Pancreas (tissue), 10 donors: ENCODE measurements around the gene NLRP1. TPM values are rescaled to one million over a fixed set of nuclear protein-coding genes. Genes with fewer than 3 reads are reported as not detected.

ENCODE experiments used
- ATAC-seq, 4 donors: fragments of 200-7000 bp; cut with Tn5 transposase; one replicate each; pipeline versions ENCODE4 v1.8.0 to v1.9.1; 2020; ENCODE audit warnings: mild to moderate bottlenecking in 4 of 4, moderate library complexity in 4 of 4
- DNase-seq, 6 donors: peaks; one replicate each; pipeline ENCODE4 v3.0.0-alpha.2; 2020
- FAIRE-seq: peaks from 2 replicates; lab custom pipeline; 2012; peaks lifted over from hg19 to GRCh38; lab: Jason Lieb, UNC
- H3K27ac ChIP-seq, 4 donors: fragments of 200-600 bp; sonication (generic); 1 replicate in 3 of 4; 2 replicates in 1 of 4; pipeline versions ENCODE4 v1.5.0 to v1.8.0; 2020
- H3K27me3 ChIP-seq, 4 donors: fragments of 200-600 bp; one replicate each; pipeline ENCODE4 v1.8.0; 2021
- H3K36me3 ChIP-seq, 3 donors: fragments of 200-600 bp; sonication (generic) in 1 of 3; one replicate each; pipeline versions ENCODE4 v1.5.0 to v1.8.0; 2020 to 2021
- H3K4me1 ChIP-seq, 3 donors: fragments of 200-600 bp; one replicate each; pipeline ENCODE4 v1.8.0; 2021
- H3K4me3 ChIP-seq, 4 donors: fragments of 200-600 bp; sonication (generic) in 2 of 4; one replicate each; pipeline versions ENCODE4 v1.5.0 to v1.8.0; 2020 to 2021
- H3K9me3 ChIP-seq, 4 donors: fragments of 200-600 bp; one replicate each; pipeline ENCODE4 v1.8.0; 2021
- WGBS, 2 donors: extraction: QIAGEN DNeasy Blood & Tissue Kit; methylation state at CpG; one replicate each; pipeline ENCODE4 v1.1.7; 2013; 5-methylcytosine and 5-hydroxymethylcytosine counted together
- intact Hi-C, 3 donors: fragments of 100-400 bp; cut with DNase I; formaldehyde crosslinking; loops; one replicate each; pipeline versions ENCODE4 v1.11.1 to v1.14.2; 2022
- polyA plus RNA-seq, 2 donors: library from polyadenylated mRNA; stranded (reverse); fragments of 200-250 nt; gene quantifications; one replicate each; pipeline ENCODE4 v1.2.3, GENCODE V29; 2013
- total RNA-seq, 6 donors: library from RNA; stranded (reverse); fragmentation: NEBNext Ultra II Directional in 4 of 6; extraction: Animal tissue kit (Norgen Biotek cat#: 25700) in 4 of 6; gene quantifications; one replicate each; pipeline versions ENCODE4 v1.2.1 to v1.2.4, GENCODE V29; 2021 to 2023
- TF ChIP-seq, protein P1 (sequence below), 4 donors: fragments of 200-600 bp; sonication (generic) in 3 of 4; IDR thresholded peaks; one replicate each; pipeline versions ENCODE4 v1.5.0 to v1.8.0; 2021; ENCODE audit warnings: antibody characterized with exemption in 4 of 4
- donor health status: healthy with polysubstance abuse.
- donor health status: DM: no; HTN: no; CAD: no; lungs with moderate emphysema.
- donor health status: DM: no; HTN: no; CAD: no.
- donor health status: control.
- donor health status: control.
- donor health status: Bipolar disorder and iron deficiency.
- donor health status: DM: yes; HTN: yes; CAD: no.
- donor health status: DM: no; HTN: no; CAD: no.
- donor health status: DM: no; HTN: no; CAD: no.
- donor health status: DM: yes; HTN: yes; CAD: no.

Gene NLRP1
- total and polyA plus RNA-seq, 8 donors: 2.0 to 83.2 (median 11.1) TPM

DNA sequence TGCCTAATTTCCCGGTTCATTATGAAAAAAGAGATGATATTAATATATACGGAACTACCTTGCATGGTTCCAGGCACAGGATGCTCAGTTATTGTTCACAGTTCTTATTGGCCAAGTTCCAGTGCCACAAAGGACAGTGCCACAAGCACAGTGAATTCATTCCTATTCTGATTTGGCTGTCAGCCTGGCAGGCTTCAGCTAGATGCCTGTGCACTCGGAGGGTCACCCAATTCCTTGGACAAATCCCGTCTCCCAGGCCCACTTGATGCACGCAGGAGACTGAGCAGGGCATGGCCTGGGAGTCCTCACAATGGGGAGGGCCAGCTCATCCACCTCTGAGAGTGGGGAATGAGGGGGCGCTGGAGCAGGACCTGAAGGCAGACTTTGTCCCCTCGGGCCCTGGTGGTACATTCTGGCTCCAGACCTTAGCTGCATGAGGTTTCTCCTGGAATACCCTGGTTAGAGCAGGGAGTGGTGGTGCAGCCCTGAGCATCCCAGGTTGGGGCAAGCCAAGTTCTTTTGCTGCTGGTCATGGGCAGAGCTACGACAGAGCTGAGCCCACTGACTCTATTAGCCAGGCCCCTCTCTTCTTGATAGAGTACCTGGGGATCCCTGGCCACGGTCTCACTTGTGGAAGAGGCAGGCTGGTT lies 56.6 kb downstream of the NLRP1 start:
- no peak for FAIRE-seq
- no peak overlapping the region for H3K4me3 ChIP-seq
- intact Hi-C loops: no loop called here
- peak in 1 of 6 donors; percentile 31 for DNase-seq
- no peaks in the 10 kb centered on the region for H3K4me1 ChIP-seq
- TF ChIP-seq, protein P1, sequence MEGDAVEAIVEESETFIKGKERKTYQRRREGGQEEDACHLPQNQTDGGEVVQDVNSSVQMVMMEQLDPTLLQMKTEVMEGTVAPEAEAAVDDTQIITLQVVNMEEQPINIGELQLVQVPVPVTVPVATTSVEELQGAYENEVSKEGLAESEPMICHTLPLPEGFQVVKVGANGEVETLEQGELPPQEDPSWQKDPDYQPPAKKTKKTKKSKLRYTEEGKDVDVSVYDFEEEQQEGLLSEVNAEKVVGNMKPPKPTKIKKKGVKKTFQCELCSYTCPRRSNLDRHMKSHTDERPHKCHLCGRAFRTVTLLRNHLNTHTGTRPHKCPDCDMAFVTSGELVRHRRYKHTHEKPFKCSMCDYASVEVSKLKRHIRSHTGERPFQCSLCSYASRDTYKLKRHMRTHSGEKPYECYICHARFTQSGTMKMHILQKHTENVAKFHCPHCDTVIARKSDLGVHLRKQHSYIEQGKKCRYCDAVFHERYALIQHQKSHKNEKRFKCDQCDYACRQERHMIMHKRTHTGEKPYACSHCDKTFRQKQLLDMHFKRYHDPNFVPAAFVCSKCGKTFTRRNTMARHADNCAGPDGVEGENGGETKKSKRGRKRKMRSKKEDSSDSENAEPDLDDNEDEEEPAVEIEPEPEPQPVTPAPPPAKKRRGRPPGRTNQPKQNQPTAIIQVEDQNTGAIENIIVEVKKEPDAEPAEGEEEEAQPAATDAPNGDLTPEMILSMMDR (IDR thresholded peaks at IDR 0.05): no peak
- 64 to 73% methylated on average over 9 of the region's 9 CpGs for WGBS, 2 donors
- H3K9me3 ChIP-seq: no peaks in the 10 kb centered on the region
- ATAC-seq: no peak
- no peaks in the 10 kb centered on the region for H3K36me3 ChIP-seq
- no peak overlapping the region for H3K27ac ChIP-seq
- no peaks in the 10 kb centered on the region for H3K27me3 ChIP-seq

DNA sequence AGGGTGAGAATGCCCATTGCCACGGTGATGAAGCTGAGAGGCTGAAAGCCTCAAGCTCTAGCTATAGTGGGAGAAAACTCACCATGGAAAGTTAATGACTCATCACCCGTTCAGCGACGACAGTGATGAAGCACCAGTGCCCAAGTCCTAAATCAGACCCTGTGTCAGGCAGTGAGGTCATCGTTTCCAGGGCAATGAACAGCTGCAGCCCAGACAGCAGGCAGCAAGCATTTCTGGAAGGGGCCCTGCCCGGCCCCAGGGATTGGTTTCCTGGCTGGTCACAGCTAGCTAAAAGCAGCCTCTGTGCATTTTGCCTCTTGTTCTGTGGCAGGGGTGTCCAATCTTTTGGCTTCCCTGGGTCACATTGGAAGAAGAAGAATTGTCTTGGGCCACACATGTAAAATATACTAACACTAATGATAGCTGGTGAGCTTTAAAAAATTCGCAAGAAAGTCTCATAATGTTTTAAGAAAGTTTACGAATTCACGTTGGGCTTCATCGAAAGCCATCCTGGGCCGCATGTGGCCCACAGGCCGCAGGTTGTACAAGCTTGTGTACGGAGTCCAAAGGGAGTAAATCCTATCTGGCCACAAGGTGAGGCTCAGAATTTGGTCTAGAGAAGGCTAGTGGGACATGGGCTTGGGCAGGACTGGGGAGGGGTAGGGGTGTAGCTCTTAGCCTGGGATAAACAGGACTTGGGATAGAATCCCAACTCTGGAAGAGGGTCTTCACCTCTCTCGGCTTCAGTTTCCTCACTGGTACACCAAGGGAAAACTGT lies 57.3 kb downstream of the NLRP1 start:
- 56 to 57% methylated on average over 14 of the region's 14 CpGs for WGBS, 2 donors

DNA sequence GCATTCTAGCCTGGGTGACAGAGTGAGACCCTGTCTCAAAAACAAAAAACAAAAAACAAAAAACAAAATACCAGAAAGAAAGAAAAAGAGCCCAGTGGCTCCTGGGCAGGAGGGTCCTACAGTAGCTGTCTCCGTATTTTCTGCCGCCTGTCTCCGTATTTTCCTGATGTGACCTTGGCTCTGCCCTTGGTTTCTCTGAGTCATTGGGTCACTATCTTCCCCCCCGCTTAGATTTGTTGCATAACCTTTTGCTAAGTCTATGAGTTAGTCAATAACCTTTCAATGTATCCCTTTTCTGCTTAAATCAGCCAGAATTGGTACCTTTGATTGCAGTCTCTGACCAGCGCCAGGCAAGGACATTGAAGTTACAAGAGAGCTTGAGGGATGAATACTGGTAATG lies 61.1 kb downstream of the NLRP1 start:
- no peak for FAIRE-seq

More for the DNA sequence above, 57.3 kb downstream of the NLRP1 start:
- H3K36me3 ChIP-seq: no peaks in the 10 kb centered on the region
- H3K4me3 ChIP-seq: no peak overlapping the region
- no peaks in the 10 kb centered on the region for H3K4me1 ChIP-seq
- intact Hi-C loops: no loop called here
- ATAC-seq (peak in 3 of 4 donors; percentile 53 to 86 (median 68)), FAIRE-seq (no peak), DNase-seq (peak in 3 of 6 donors; percentile 7 to 52 (median 12))
- no peaks in the 10 kb centered on the region for H3K9me3 ChIP-seq
- TF ChIP-seq, protein P1 (IDR thresholded peaks at IDR 0.05): no peak
- no peaks in the 10 kb centered on the region for H3K27me3 ChIP-seq
- no peak overlapping the region for H3K27ac ChIP-seq

DNA sequence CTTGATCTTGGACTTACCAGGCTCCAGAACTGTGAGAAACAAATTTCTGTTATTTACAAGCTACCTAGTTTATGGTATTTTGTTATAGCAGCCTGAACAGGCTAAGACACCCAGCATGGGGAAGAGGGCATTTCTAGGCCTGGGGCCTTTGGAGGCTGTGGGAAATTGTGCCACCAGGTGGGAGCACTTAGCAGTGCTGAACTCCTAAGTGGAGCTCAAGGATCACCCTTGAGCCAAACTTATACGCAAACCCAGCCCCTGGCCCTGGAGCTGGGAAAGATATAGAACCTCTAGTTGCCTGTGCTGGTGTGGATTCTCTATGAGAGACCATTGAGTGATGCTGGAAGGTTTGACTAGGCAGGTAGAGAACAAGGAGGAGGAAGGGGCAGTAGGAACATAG lies 61.8 kb downstream of the NLRP1 start:
- no peak for FAIRE-seq
- H3K27ac ChIP-seq: no peak overlapping the region
- H3K4me3 ChIP-seq: no peak overlapping the region
- no peaks in the 10 kb centered on the region for H3K9me3 ChIP-seq
- no peaks in the 10 kb centered on the region for H3K36me3 ChIP-seq
- TF ChIP-seq, protein P1 (IDR thresholded peaks at IDR 0.05): no peak
- H3K27me3 ChIP-seq: no peaks in the 10 kb centered on the region
- no peak for DNase-seq
- ATAC-seq: no peak
- H3K4me1 ChIP-seq: no peaks in the 10 kb centered on the region
- intact Hi-C loops: no loop called here
- 88 to 95% methylated on average over 1 of the region's 1 CpG for WGBS, 2 donors

More for the DNA sequence above, 61.1 kb downstream of the NLRP1 start:
- H3K27me3 ChIP-seq: no peaks in the 10 kb centered on the region
- ATAC-seq: no peak
- H3K36me3 ChIP-seq: no peaks in the 10 kb centered on the region
- intact Hi-C loops: no loop called here
- no peak overlapping the region for H3K27ac ChIP-seq
- H3K9me3 ChIP-seq: no peaks in the 10 kb centered on the region
- TF ChIP-seq, protein P1 (IDR thresholded peaks at IDR 0.05): no peak
- WGBS, 2 donors: 46 to 71% methylated on average over 5 of the region's 5 CpGs
- no peak overlapping the region for H3K4me3 ChIP-seq
- no peaks in the 10 kb centered on the region for H3K4me1 ChIP-seq
- DNase-seq: no peak
